Nephron progenitor cell (in vitro differentiated cells): Measurements from ENCODE around the gene POPDC2.

Source experiments
- DNase-seq: peaks from one replicate; pipeline ENCODE4 v3.0.0; 2021
- H3K27ac Mint-ChIP-seq: 2 replicates; pipeline ENCODE4 v1.8.0; 2021; ENCODE audit warnings: mild to moderate bottlenecking, moderate library complexity, mixed read lengths
- H3K27me3 Mint-ChIP-seq: 2 replicates; pipeline ENCODE4 v1.8.0; 2021; ENCODE audit warnings: mild to moderate bottlenecking, low read depth, mixed read lengths; ENCODE audit not compliant: poor library complexity
- H3K36me3 Mint-ChIP-seq: 2 replicates; pipeline ENCODE4 v1.8.0; 2021; ENCODE audit warnings: low read depth, mixed read lengths
- H3K4me1 Mint-ChIP-seq: 2 replicates; pipeline ENCODE4 v1.8.0; 2021; ENCODE audit warnings: mixed read lengths
- H3K4me3 Mint-ChIP-seq: 2 replicates; pipeline ENCODE4 v1.8.0; 2021; ENCODE audit warnings: mild to moderate bottlenecking, moderate library complexity, mixed read lengths
- H3K9me3 Mint-ChIP-seq: 2 replicates; pipeline ENCODE4 v1.8.0; 2021; ENCODE audit warnings: mild to moderate bottlenecking, moderate library complexity, mixed read lengths
- TF ChIP-seq, protein P1 (sequence below): fragments of 200-600 bp; sonication (generic); IDR thresholded peaks from 2 replicates; pipeline ENCODE4 v1.5.0; 2021; ENCODE audit warnings: antibody characterized with exemption

Gene POPDC2

DNA sequence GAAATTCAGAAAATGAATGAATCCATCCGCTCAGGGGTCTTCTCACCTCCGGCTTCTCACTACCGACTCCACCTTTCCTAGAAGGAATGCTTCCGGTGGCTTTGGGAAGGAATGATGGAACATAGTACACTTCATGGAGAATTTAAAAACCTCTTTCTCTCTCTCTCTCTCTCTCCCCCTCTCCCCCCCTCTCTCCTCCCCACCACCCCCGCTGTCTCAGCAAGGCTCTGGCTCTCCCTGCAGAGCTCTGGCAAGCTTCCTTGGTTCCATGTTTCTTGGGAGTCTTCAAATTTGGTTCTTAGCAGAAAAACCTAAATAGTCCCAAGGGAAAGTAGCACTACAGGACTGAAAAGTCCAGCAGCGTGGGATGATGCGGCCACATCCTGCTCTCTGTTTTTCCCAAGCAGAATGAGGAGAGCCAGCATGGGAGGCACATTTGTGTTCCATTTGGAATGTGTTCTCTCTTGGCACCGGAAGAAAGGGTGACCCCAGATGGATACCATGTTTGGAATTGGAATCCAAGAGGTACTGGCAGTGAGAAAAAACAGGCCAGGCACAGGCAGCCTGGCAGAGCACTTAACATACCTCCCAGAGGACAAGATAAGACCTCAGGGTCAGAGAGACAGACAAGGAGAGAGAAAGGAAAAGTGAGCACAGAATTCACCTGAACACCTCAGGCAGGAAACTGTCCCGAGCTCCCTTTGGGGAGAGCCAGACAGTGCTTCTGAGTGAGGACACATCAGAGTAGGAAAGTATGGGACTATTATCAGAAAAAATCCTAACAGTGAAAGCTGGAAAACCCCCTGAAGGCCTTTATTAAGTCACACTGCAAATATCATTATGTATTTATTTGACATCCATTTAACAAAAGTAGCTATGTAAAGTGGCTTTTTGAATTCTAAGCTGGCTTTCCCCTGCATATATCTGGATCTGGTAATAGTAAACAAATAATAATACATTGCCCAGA lies at the start of gene POPDC2:
TSS of gene POPDC2 (minus strand) at position 116 of the 967 bp plus-strand sequence. CDS start 166 bp downstream, outside the sequence.
- TF ChIP-seq, protein P1, sequence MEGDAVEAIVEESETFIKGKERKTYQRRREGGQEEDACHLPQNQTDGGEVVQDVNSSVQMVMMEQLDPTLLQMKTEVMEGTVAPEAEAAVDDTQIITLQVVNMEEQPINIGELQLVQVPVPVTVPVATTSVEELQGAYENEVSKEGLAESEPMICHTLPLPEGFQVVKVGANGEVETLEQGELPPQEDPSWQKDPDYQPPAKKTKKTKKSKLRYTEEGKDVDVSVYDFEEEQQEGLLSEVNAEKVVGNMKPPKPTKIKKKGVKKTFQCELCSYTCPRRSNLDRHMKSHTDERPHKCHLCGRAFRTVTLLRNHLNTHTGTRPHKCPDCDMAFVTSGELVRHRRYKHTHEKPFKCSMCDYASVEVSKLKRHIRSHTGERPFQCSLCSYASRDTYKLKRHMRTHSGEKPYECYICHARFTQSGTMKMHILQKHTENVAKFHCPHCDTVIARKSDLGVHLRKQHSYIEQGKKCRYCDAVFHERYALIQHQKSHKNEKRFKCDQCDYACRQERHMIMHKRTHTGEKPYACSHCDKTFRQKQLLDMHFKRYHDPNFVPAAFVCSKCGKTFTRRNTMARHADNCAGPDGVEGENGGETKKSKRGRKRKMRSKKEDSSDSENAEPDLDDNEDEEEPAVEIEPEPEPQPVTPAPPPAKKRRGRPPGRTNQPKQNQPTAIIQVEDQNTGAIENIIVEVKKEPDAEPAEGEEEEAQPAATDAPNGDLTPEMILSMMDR = no peak
- H3K27ac Mint-ChIP-seq = peak within 1 kb of the TSS; percentile 29
- no peak for DNase-seq
- no peaks in the 10 kb centered on the region for H3K27me3 Mint-ChIP-seq
- no peaks in the 10 kb centered on the region for H3K36me3 Mint-ChIP-seq
- no peaks in the 10 kb centered on the region for H3K9me3 Mint-ChIP-seq
- H3K4me1 Mint-ChIP-seq = peaks cover 15% of the 10 kb centered on the region
- H3K4me3 Mint-ChIP-seq = no peak within 1 kb of the TSS

DNA sequence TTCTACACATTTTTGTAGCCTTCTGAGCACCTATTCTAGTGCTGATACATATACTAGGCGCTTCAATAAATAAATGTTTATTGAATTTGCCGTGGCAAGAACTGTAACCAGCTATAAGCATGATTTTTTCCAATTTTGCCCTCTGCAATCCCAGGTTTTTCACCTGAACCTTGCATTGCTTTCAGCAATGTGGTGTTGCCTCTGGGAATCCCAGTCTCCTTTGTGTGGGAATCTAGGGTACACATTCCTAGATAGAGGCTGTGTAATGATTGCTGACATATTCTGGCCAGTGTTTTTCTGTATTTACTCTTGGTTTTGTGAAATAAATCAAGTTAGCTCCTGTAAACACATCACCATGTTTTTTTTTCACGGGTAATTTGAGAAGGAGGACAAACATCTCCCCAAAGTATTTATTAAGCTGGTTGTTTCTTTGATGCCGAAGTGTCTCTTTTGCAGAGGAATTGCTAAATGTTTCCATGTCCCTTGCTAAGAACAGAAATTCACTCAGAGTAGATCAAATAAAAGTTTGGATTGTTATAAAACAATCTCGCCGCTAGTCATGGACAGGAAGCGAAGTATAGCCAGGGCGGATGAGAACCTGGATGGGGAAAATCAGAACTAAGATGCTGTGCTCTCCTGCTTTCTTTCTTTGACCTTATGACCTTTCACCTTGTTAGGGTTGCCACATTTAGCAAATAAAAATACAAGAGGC lies 43.6 kb upstream of the POPDC2 start:
- Mint-ChIP-seq H3K9me3 (peaks cover 12% of the 10 kb centered on the region), H3K27me3 (peaks cover under 1% of the 10 kb centered on the region), H3K36me3 (peaks cover 24% of the 10 kb centered on the region), H3K4me1 (peaks cover 41% of the 10 kb centered on the region), H3K27ac (peak overlapping the region; percentile 83), H3K4me3 (peak overlapping the region; percentile 93)
- TF ChIP-seq, protein P1 = no peak
- no peak for DNase-seq

DNA sequence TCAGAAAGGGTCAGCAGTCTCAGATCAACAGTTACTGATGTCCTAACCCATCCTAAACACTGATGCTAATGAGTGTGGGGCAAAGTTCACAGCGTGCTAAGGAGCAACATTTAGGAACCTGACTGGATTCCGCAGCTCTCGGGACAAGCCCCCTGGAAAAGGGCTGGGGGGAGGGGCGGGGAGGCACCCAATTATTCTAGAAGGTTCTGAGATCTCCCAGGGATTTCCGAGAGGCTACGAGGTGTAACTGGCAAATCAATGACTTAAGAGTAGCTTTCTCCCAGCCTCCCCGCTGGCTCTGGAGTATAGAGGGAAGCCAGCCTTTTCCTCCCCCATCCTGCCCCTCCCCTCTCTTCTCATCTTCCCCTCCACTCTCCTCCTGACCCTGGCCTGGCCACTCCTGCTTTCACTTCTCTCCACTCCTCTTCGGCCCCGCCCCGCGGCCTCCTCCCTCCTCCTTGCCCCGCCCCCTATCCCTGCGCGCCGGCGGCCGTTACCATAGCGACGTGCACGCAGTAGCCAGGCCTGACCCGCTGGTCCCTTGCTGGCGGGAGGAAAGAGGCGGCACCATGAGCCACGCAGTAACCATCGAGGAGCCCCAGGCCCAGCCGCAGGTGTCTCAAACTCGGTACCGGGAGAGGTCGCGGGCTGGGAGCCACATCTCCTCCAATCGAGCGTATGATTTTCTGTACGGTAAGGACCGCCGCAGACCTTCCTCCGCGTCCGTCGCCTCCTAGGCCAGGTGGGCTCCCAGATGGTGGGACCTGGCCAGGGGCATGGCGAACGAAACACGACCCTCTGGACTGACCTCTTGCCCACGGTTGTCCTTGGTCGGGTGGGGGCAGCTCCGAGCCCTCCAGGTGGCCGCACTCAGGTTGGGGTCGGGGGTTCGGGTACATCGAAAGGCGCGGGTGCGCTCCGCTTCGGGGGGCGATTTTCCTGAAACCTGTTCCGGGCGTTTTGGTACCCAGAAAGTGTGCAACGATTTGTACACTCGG lies 42.4 kb upstream of the POPDC2 start, which contains the start of gene CFAP91:
TSS of gene CFAP91 (plus strand) at position 493 of the 998 bp plus-strand sequence. CDS start at position 570, 77 bp downstream.
- peaks cover 3% of the 10 kb centered on the region for H3K27me3 Mint-ChIP-seq
- peak within 1 kb of the TSS; percentile 83 for H3K27ac Mint-ChIP-seq
- H3K4me1 Mint-ChIP-seq = peaks cover 41% of the 10 kb centered on the region
- peak within 1 kb of the TSS; percentile 93 for H3K4me3 Mint-ChIP-seq
- peak; percentile 99 for DNase-seq
- peaks cover 14% of the 10 kb centered on the region for H3K36me3 Mint-ChIP-seq
- TF ChIP-seq, protein P1 = no peak
- H3K9me3 Mint-ChIP-seq = peaks cover 12% of the 10 kb centered on the region

- peaks cover 33% of the 10 kb centered on the region for H3K4me1 Mint-ChIP-seq
- no peak overlapping the region for H3K27ac Mint-ChIP-seq
- no peak for DNase-seq
- no peak overlapping the region for H3K4me3 Mint-ChIP-seq
- H3K27me3 Mint-ChIP-seq = peaks cover 3% of the 10 kb centered on the region
- peaks cover 12% of the 10 kb centered on the region for H3K9me3 Mint-ChIP-seq
- TF ChIP-seq, protein P1 = no peak
- peaks cover 2% of the 10 kb centered on the region for H3K36me3 Mint-ChIP-seq
Measured at GRCh38 chr3:119700920-119701734, 40.7 kb upstream of the POPDC2 start.
